GM10266 (cell line): ENCODE measurements around the gene NXN.
"Not testable (repeated sequence)": the region's sequence is repeated elsewhere in the genome, so short reads cannot be mapped to it uniquely, and the experiment has no call there.

Source experiments
- DNase-seq: peaks from one replicate; pipeline ENCODE4 v3.0.0; 2012; ENCODE audit errors: extremely low spot score
- CTCF ChIP-seq: IDR thresholded peaks from 2 replicates; pipeline ENCODE4 v1.5.1; 2012; ENCODE audit warnings: mild to moderate bottlenecking, low read depth; ENCODE audit not compliant: control insufficient read depth, insufficient read depth; ENCODE audit errors: missing control alignments

The NXN gene

GRCh38 chr17:834136-834535 lies 145.4 kb downstream of the NXN start:
- no peak for TF ChIP-seq CTCF
- no peak for DNase-seq

GRCh38 chr17:830950-831349 lies 148.6 kb downstream of the NXN start:
- no peak for TF ChIP-seq CTCF
- no peak for DNase-seq

- no peak for DNase-seq
- no peak for TF ChIP-seq CTCF
Measured at GRCh38 chr17:830381-830780, 149.2 kb downstream of the NXN start.

- not testable (repeated sequence) for DNase-seq
Measured at GRCh38 chr17:829614-830013, 150.0 kb downstream of the NXN start.

- no peak for TF ChIP-seq CTCF
- no peak for DNase-seq
Measured at GRCh38 chr17:828761-829160, 150.8 kb downstream of the NXN start.

- no peak for TF ChIP-seq CTCF
- DNase-seq = no peak
Measured at GRCh38 chr17:826778-827177, 152.8 kb downstream of the NXN start.

GRCh38 chr17:825216-825615 lies 154.4 kb downstream of the NXN start:
- no peak for DNase-seq
- no peak for TF ChIP-seq CTCF

- DNase-seq = no peak
- no peak for TF ChIP-seq CTCF
Measured at GRCh38 chr17:824378-824777, 155.2 kb downstream of the NXN start.
